Caco-2 (cell line): Measurements from ENCODE around the gene UBXN10. TPM values are rescaled to one million over a fixed set of nuclear protein-coding genes. Genes with fewer than 3 reads are reported as not detected.

Experiments
- BruUV-seq: library from RNA; stranded (reverse); fragments of 400-500 nt; replicated peaks from 2 replicates; lab custom pipeline; 2021; lab: Mats Ljungman, UMichigan
- CTCF ChIA-PET: fragments of 300-600 bp; sonication (Branson Sonifier 250); formaldehyde crosslinking; loops from one replicate; lab custom pipeline; 2022; ENCODE audit warnings: antibody characterized with exemption; lab: Charles Lee
- POLR2A ChIA-PET: fragments of 300-600 bp; sonication (Branson Sonifier 250); formaldehyde crosslinking; loops from one replicate; lab custom pipeline; 2022; ENCODE audit warnings: antibody characterized with exemption; lab: Charles Lee
- DNase-seq, 2 experiments: peaks; one replicate each; pipeline versions ENCODE4 v3.0.0 to v3.0.0-alpha.2; 2020 to 2022
- H3K27me3 ChIP-seq: replicated peaks from 2 replicates; pipeline ENCODE4 v1.6.0; 2011; ENCODE audit warnings: low read length; ENCODE audit not compliant: control insufficient read depth, insufficient read depth
- H3K36me3 ChIP-seq: 2 replicates; pipeline ENCODE4 v1.5.1; 2011; ENCODE audit warnings: low read length; ENCODE audit not compliant: control insufficient read depth, insufficient read depth
- H3K4me1 ChIP-seq: fragments of 250-450 bp; sonication (Bioruptor Pico); 2 replicates; pipeline ENCODE4 v1.5.1; 2020; ENCODE audit warnings: mild to moderate bottlenecking
- H3K4me3 ChIP-seq: 2 replicates; pipeline ENCODE4 v1.5.1; 2011; ENCODE audit warnings: low read depth, mild to moderate bottlenecking, control low read depth, low read length
- H3K9me3 ChIP-seq: fragments of 250-450 bp; sonication (Bioruptor Pico); 2 replicates; pipeline ENCODE4 v1.5.1; 2020; ENCODE audit warnings: mild to moderate bottlenecking, moderate library complexity
- H3K27ac Mint-ChIP-seq: one replicate; pipeline ENCODE4 v1.8.0; 2022; ENCODE audit warnings: mixed read lengths; ENCODE audit not compliant: unreplicated experiment
- H3K27me3 Mint-ChIP-seq: one replicate; pipeline ENCODE4 v1.8.0; 2022; ENCODE audit warnings: mixed read lengths; ENCODE audit not compliant: insufficient read depth, unreplicated experiment
- H3K36me3 Mint-ChIP-seq: one replicate; pipeline ENCODE4 v1.8.0; 2022; ENCODE audit warnings: mild to moderate bottlenecking, mixed read lengths; ENCODE audit not compliant: insufficient read depth, unreplicated experiment
- H3K4me1 Mint-ChIP-seq: one replicate; pipeline ENCODE4 v1.8.0; 2022; ENCODE audit warnings: low read depth, mixed read lengths; ENCODE audit not compliant: unreplicated experiment
- H3K4me3 Mint-ChIP-seq: one replicate; pipeline ENCODE4 v1.8.0; 2022; ENCODE audit warnings: mild to moderate bottlenecking, moderate library complexity, mixed read lengths; ENCODE audit not compliant: unreplicated experiment
- H3K9me3 Mint-ChIP-seq: one replicate; pipeline ENCODE4 v1.8.0; 2022; ENCODE audit warnings: mixed read lengths; ENCODE audit not compliant: unreplicated experiment
- intact Hi-C: fragments of 100-400 bp; cut with micrococcal nuclease; formaldehyde crosslinking; loops from one replicate; pipeline ENCODE4 v1.10.0; 2022; ENCODE audit not compliant: unreplicated experiment
- total RNA-seq: library from RNA; stranded (reverse); gene quantifications from 2 replicates; pipeline ENCODE4 v1.2.3, GENCODE V29; 2022
- TF ChIP-seq, protein P1 (sequence below), 2 experiments: fragments of 200-600 bp in 1 of 2; IDR thresholded peaks; 1 replicate in 1 of 2; 2 replicates in 1 of 2; pipeline versions ENCODE4 v1.5.1 to v1.8.0; 2011 to 2022; ENCODE audit warnings: antibody characterized with exemption in 1 of 2, control low read depth in 1 of 2, inconsistent platforms in 1 of 2, low read depth in 1 of 2, low read length in 1 of 2, mild to moderate bottlenecking in 1 of 2, moderate library complexity in 1 of 2; ENCODE audit not compliant: insufficient read depth in 1 of 2, severe bottlenecking in 1 of 2, unreplicated experiment in 1 of 2

Gene UBXN10
- total RNA-seq, 1 experiment from 2014 or later = 0.07 TPM

DNA sequence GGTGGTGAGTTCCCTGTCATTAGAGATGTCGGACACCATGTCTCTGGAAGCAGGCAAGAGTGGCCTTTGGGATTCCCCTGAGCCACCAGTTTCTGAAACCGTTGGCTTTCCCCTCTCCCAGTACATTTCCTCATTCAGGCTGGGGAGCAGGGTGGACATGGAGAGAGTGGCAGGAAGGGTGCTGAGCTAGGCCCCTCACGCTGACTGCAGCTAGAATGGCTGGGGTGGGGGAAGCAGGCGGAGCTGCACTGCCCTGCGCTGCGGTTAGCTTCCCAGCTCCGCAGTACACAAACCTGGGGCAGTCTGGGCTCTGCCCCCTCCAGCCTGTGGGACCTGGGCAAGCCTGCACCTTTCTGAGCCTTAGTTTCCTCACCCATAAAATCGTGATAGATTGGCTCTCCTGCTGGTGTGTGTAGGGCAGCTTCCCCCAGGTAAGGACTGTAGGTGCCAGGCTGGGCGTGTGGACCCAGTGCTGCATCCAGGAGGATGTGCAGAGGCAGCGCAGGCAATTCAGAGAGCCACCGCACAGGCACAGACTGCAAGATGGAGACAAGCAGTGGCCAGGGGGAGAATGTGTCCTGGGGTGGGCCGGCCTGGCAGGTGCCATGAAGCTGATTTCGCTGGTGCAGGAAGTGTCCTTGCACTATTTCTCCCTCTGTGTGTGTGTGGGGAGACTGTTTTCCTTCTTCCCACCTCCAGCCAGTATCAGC, 43.7 kb upstream of the UBXN10 start:
- BruUV-seq = no TSS peak
- ChIA-PET POLR2A (no interaction called here), CTCF (no interaction called here)
- intact Hi-C loops = no loop called here
- no peaks in the 10 kb centered on the region for H3K36me3 ChIP-seq
- H3K27me3 ChIP-seq = no peaks in the 10 kb centered on the region
- Mint-ChIP-seq H3K27ac (no peak overlapping the region), H3K4me3 (no peak overlapping the region), H3K4me1 (no peaks in the 10 kb centered on the region), H3K27me3 (no peaks in the 10 kb centered on the region), H3K36me3 (no peaks in the 10 kb centered on the region), H3K9me3 (no peaks in the 10 kb centered on the region)
- TF ChIP-seq, protein P1, sequence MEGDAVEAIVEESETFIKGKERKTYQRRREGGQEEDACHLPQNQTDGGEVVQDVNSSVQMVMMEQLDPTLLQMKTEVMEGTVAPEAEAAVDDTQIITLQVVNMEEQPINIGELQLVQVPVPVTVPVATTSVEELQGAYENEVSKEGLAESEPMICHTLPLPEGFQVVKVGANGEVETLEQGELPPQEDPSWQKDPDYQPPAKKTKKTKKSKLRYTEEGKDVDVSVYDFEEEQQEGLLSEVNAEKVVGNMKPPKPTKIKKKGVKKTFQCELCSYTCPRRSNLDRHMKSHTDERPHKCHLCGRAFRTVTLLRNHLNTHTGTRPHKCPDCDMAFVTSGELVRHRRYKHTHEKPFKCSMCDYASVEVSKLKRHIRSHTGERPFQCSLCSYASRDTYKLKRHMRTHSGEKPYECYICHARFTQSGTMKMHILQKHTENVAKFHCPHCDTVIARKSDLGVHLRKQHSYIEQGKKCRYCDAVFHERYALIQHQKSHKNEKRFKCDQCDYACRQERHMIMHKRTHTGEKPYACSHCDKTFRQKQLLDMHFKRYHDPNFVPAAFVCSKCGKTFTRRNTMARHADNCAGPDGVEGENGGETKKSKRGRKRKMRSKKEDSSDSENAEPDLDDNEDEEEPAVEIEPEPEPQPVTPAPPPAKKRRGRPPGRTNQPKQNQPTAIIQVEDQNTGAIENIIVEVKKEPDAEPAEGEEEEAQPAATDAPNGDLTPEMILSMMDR (IDR thresholded peaks at IDR 0.05; ENCODE audit: insufficient read depth in 1 of 2, low read depth in 1 of 2, low read length in 1 of 2, severe bottlenecking in 1 of 2, unreplicated experiment in 1 of 2) = no peak
- no peaks in the 10 kb centered on the region for H3K9me3 ChIP-seq
- no peak overlapping the region for H3K4me3 ChIP-seq
- no peaks in the 10 kb centered on the region for H3K4me1 ChIP-seq
- no peak for DNase-seq

DNA sequence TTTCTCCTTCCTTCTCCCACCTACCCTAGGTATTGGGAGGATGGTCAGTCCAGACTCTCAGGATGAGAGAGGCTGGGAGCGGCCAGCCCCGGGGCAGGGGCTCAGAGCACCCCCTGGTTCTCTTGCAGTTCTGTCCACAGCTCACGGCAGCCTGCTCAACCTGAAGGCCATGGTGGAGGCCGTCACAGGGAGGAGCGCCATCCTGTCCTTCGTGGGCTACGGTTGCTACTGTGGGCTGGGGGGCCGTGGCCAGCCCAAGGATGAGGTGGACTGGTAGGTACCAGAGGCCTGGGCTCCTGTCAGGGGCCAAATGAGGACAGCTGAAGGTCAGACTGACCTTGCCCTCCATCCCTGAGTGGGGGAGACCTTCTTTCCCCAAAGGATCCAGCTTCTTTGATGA, 42.6 kb upstream of the UBXN10 start:
- TF ChIP-seq, protein P1 (IDR thresholded peaks at IDR 0.05; ENCODE audit: insufficient read depth in 1 of 2, low read depth in 1 of 2, low read length in 1 of 2, severe bottlenecking in 1 of 2, unreplicated experiment in 1 of 2) = no peak

DNA sequence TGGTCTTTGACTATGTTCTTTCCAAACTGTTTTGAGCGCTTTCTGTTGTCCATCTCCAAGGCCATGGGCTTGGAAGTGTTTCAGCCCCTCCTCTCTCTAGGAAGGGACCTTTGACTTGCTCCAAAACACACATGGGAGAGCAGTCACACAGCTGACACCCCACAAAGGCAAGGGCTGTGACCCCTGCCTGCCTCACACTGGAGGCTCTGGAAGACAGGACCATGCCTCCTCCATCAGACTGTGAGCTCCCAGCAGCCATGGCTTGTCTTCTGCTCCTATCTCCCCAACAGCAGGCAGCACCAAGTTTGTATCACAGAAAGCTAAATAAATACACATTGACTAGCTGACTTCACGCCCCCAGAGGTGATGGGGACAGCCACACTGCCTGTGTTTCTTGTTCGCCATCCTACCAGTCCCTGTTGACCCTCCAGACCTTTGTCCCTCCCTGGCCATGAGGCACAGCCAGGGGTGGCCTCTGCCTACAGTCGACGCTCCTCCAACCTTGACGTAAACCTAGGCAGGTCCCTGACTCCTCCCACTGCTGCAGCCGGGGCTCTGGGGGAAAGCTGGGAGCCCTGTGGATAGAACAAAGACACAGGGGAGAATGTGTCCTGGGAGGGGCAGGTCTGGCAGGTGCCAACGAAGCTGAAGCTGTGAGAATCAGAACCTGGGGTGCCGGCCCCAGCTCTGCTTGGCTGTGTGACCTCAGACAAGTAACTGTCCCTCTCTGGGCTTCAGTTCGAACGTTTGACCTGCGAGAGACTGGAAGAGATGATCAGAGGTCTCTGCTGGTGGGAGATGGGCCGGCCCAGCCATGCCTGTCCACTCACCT, 41.9 kb upstream of the UBXN10 start:
- BruUV-seq = no TSS peak
- H3K4me3 Mint-ChIP-seq = no peak overlapping the region
- no peaks in the 10 kb centered on the region for H3K9me3 Mint-ChIP-seq
- Histone ChIP-seq H3K9me3 (no peaks in the 10 kb centered on the region), H3K36me3 (no peaks in the 10 kb centered on the region), H3K4me1 (no peaks in the 10 kb centered on the region), H3K4me3 (no peak overlapping the region), H3K27me3 (no peaks in the 10 kb centered on the region)
- no peaks in the 10 kb centered on the region for H3K27me3 Mint-ChIP-seq
- DNase-seq = no peak
- no peaks in the 10 kb centered on the region for H3K36me3 Mint-ChIP-seq
- no peaks in the 10 kb centered on the region for H3K4me1 Mint-ChIP-seq
- POLR2A ChIA-PET = no interaction called here
- TF ChIP-seq, protein P1 (IDR thresholded peaks at IDR 0.05; ENCODE audit: insufficient read depth in 1 of 2, low read depth in 1 of 2, low read length in 1 of 2, severe bottlenecking in 1 of 2, unreplicated experiment in 1 of 2) = no peak
- intact Hi-C loops = no loop called here
- CTCF ChIA-PET = no interaction called here
- no peak overlapping the region for H3K27ac Mint-ChIP-seq

More for the DNA sequence above, 42.6 kb upstream of the UBXN10 start:
- BruUV-seq = no TSS peak
- H3K4me1 ChIP-seq = no peaks in the 10 kb centered on the region
- H3K9me3 ChIP-seq = no peaks in the 10 kb centered on the region
- H3K4me3 ChIP-seq = no peak overlapping the region
- no peaks in the 10 kb centered on the region for H3K36me3 ChIP-seq
- intact Hi-C loops = no loop called here
- H3K27ac Mint-ChIP-seq = no peak overlapping the region
- CTCF ChIA-PET = no interaction called here
- no peaks in the 10 kb centered on the region for H3K27me3 ChIP-seq
- no peaks in the 10 kb centered on the region for H3K36me3 Mint-ChIP-seq
- H3K4me3 Mint-ChIP-seq = no peak overlapping the region
- H3K27me3 Mint-ChIP-seq = no peaks in the 10 kb centered on the region
- H3K4me1 Mint-ChIP-seq = no peaks in the 10 kb centered on the region
- no peaks in the 10 kb centered on the region for H3K9me3 Mint-ChIP-seq
- no peak for DNase-seq
- POLR2A ChIA-PET = no interaction called here
